Transverse colon (tissue), 4 donors: ENCODE data around the gene SBSN. TPM values are rescaled to one million over a fixed set of nuclear protein-coding genes. Genes with fewer than 3 reads are reported as not detected.

ENCODE experiments used
- DNase-seq: peaks from one replicate; pipeline ENCODE4 v3.0.0-alpha.2; 2019
- H3K27ac ChIP-seq, 4 donors: fragments of 200-600 bp; sonication (generic); 2 replicates each; pipeline ENCODE4 v1.5.1; 2016 to 2018; ENCODE audit warnings: inconsistent platforms in 4 of 4
- H3K27me3 ChIP-seq: fragments of 200-600 bp; sonication (generic); 2 replicates; pipeline ENCODE4 v1.5.1; 2017; ENCODE audit warnings: inconsistent platforms
- H3K36me3 ChIP-seq, 4 donors: fragments of 200-600 bp; sonication (generic); 2 replicates each; pipeline ENCODE4 v1.5.1; 2017 to 2019; ENCODE audit warnings: inconsistent platforms in 4 of 4
- H3K4me1 ChIP-seq, 4 donors: fragments of 200-600 bp; sonication (generic); 2 replicates each; pipeline ENCODE4 v1.5.1; 2017 to 2020; ENCODE audit warnings: inconsistent platforms in 4 of 4
- H3K4me3 ChIP-seq, 4 donors: fragments of 200-600 bp; sonication (generic); 1 replicate in 1 of 4; 2 replicates in 3 of 4; pipeline versions ENCODE4 v1.5.1 to v1.6.1; 2017 to 2019; ENCODE audit warnings: inconsistent platforms in 4 of 4
- H3K9me3 ChIP-seq, 2 donors: fragments of 200-600 bp; sonication (generic); 2 replicates each; pipeline ENCODE4 v1.5.1; 2017 to 2019; ENCODE audit warnings: inconsistent platforms in 2 of 2
- EP300 ChIP-seq: sonication (generic); formaldehyde crosslinking; IDR thresholded peaks from one replicate; pipeline ENCODE4 v1.6.1; 2017; ENCODE audit warnings: antibody characterized with exemption, low read depth
- POLR2A ChIP-seq: fragments of 450-650 bp; IDR thresholded peaks from one replicate; pipeline ENCODE4 v1.6.1; 2016; ENCODE audit warnings: antibody characterized with exemption, mild to moderate bottlenecking, moderate library complexity
- POLR2AphosphoS5 ChIP-seq, 3 donors: sonication (generic); formaldehyde crosslinking; IDR thresholded peaks; one replicate each; pipeline ENCODE4 v1.6.1; 2016; ENCODE audit warnings: antibody characterized with exemption in 3 of 3
- WGBS, 2 donors: methylation state at CpG; one replicate each; pipeline ENCODE4 v1.1.5; 2018; ENCODE audit warnings: low coverage in 1 of 2; 5-methylcytosine and 5-hydroxymethylcytosine counted together
- in situ Hi-C, 4 donors: fragments of 200-750 bp; cut with MboI; loops; one replicate each; pipeline versions ENCODE4 v1.15.0 to v1.15.1; 2017; ENCODE audit warnings: low sequenced_read_pairs in 3 of 4, low pct_ligation_motif_present in 1 of 4, low pct_unique_long_range_greater_than_20kb in 1 of 4
- intact Hi-C: fragments of 100-400 bp; cut with DNase I; formaldehyde crosslinking; loops from one replicate; pipeline ENCODE4 v1.15.1; 2023; ENCODE audit warnings: low total_unique reads
- total RNA-seq, 4 donors: library from RNA; depleted of rRNA; stranded (reverse); fragments of >200 nt; gene quantifications; one replicate each; pipeline ENCODE4 v1.1.0, GENCODE V29; 2016
- TF ChIP-seq, protein P1 (sequence below), 5 experiments: fragments of 200-600 bp in 3 of 5; fragments of 450-650 bp in 2 of 5; sonication (generic) in 3 of 5; IDR thresholded peaks; 1 replicate in 2 of 5; 2 replicates in 3 of 5; pipeline ENCODE4 v1.5.1; 2016 to 2017; ENCODE audit warnings: antibody characterized with exemption in 5 of 5, inconsistent platforms in 3 of 5, mild to moderate bottlenecking in 2 of 5, moderate library complexity in 1 of 5

SBSN gene
- total RNA-seq, 4 donors from 2014 or later: not detected

DNA sequence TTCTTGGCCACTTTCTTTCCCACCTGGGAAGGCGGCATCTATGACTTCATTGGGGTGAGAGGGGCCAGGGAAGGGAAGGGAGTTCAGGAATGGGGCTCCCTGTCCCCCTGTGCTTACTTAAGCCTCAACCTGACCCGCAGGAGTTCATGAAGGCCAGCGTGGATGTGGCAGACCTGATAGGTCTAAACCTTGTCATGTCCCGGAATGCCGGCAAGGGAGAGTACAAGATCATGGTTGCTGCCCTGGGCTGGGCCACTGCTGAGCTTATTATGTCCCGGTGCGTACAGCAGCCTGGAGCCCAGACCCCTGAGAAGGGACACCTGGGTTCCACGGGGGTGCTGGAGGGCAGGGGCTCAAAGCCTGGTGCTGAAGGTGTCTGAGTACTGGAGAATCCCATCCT is 18.4 kb upstream of the SBSN start:
- Histone ChIP-seq H3K27ac (peak overlapping the region in 1 of 4 donors; percentile 85), H3K27me3 (no peaks in the 10 kb centered on the region), H3K4me1 (peaks cover 14 to 21% (median 17%) of the 10 kb centered on the region in 4 donors), H3K36me3 (no peaks in the 10 kb centered on the region), H3K4me3 (peak overlapping the region in 3 of 4 donors; percentile 75 to 85 (median 77)), H3K9me3 (no peaks in the 10 kb centered on the region)
- intact Hi-C loops: loop anchor here (10.0 kb wide), 2 partner anchors 88 to 168 kb away; partner anchors contain the start of gene KMT2B
- in situ Hi-C loops: no loop called here
- TF ChIP-seq EP300: no peak
- TF ChIP-seq, protein P1, sequence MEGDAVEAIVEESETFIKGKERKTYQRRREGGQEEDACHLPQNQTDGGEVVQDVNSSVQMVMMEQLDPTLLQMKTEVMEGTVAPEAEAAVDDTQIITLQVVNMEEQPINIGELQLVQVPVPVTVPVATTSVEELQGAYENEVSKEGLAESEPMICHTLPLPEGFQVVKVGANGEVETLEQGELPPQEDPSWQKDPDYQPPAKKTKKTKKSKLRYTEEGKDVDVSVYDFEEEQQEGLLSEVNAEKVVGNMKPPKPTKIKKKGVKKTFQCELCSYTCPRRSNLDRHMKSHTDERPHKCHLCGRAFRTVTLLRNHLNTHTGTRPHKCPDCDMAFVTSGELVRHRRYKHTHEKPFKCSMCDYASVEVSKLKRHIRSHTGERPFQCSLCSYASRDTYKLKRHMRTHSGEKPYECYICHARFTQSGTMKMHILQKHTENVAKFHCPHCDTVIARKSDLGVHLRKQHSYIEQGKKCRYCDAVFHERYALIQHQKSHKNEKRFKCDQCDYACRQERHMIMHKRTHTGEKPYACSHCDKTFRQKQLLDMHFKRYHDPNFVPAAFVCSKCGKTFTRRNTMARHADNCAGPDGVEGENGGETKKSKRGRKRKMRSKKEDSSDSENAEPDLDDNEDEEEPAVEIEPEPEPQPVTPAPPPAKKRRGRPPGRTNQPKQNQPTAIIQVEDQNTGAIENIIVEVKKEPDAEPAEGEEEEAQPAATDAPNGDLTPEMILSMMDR (IDR thresholded peaks at IDR 0.05): no peak
- no peak for TF ChIP-seq POLR2AphosphoS5 (IDR thresholded peaks at IDR 0.05)
- TF ChIP-seq POLR2A: no peak
- WGBS, 2 donors: 79% methylated on average over 8 of the region's 8 CpGs; no CpG with 5 or more reads in 1 of the 2 donors
- no peak for DNase-seq

- 3% methylated on average over 25 of the region's 27 CpGs; no CpG with 5 or more reads in 1 of the 2 donors for WGBS, 2 donors
- Histone ChIP-seq H3K4me1 (peaks cover 14 to 21% (median 17%) of the 10 kb centered on the region in 4 donors), H3K4me3 (peak overlapping the region; percentile 75 to 87 (median 81)), H3K27me3 (no peaks in the 10 kb centered on the region), H3K9me3 (no peaks in the 10 kb centered on the region), H3K27ac (peak overlapping the region; percentile 75 to 90 (median 83)), H3K36me3 (no peaks in the 10 kb centered on the region)
- intact Hi-C loops (loop anchor here (10.0 kb wide), 2 partner anchors 89 to 169 kb away; partner anchors contain the start of gene KMT2B), in situ Hi-C loops (no loop called here)
- peak; percentile 60 for DNase-seq
- TF ChIP-seq, protein P1 (IDR thresholded peaks at IDR 0.05): no peak
- TF ChIP-seq POLR2A (no peak), EP300 (no peak), POLR2AphosphoS5 (IDR thresholded peaks at IDR 0.05) (no peak)
Observed at GRCh38 chr19:35545855-35546381, 17.8 kb upstream of the SBSN start.

GRCh38 chr19:35545001-35545854 is 17.1 kb upstream of the SBSN start, which contains the start of gene TMEM147:
TSS of gene TMEM147 (plus strand) at chr19:35545626. CDS start at chr19:35545740, 114 bp downstream.
- no peaks in the 10 kb centered on the region for H3K9me3 ChIP-seq
- peak within 1 kb of the TSS; percentile 75 to 87 (median 81) for H3K4me3 ChIP-seq
- no peaks in the 10 kb centered on the region for H3K27me3 ChIP-seq
- DNase-seq: peak; percentile 95
- H3K4me1 ChIP-seq: peaks cover 14 to 21% (median 17%) of the 10 kb centered on the region in 4 donors
- intact Hi-C loops: loop anchor here (10.0 kb wide), 2 partner anchors 90 to 170 kb away; partner anchors contain the start of gene KMT2B
- WGBS, 2 donors: 0% methylated on average over 55 of the region's 85 CpGs; no CpG with 5 or more reads in 1 of the 2 donors
- in situ Hi-C loops: no loop called here
- peak within 1 kb of the TSS; percentile 75 to 90 (median 83) for H3K27ac ChIP-seq
- no peaks in the 10 kb centered on the region for H3K36me3 ChIP-seq
- TF ChIP-seq, protein P1 (IDR thresholded peaks at IDR 0.05): no peak
- TF ChIP-seq POLR2AphosphoS5 (IDR thresholded peaks at IDR 0.05) (peak; percentile 51 to 80 (median 66)), POLR2A (peak; percentile 52), EP300 (no peak)
